PFSK-1 (cell line): ENCODE results near the gene TOR2A.

Experiments used
- FOXP2 ChIP-seq: optimal IDR thresholded peaks from 2 replicates; pipeline ENCODE3; 2011; ENCODE audit warnings: borderline replicate concordance, control low read depth, inconsistent platforms; ENCODE audit not compliant: insufficient read depth; ENCODE audit errors: extremely low read length, extremely low read depth
- POLR2AphosphoS5 ChIP-seq: IDR thresholded peaks from 2 replicates; pipeline ENCODE4 v1.6.1; 2012; ENCODE audit warnings: low read depth, mild to moderate bottlenecking, control low read depth, low read length, moderate library complexity
- SIN3A ChIP-seq: IDR thresholded peaks from 2 replicates; pipeline ENCODE4 v1.6.1; 2012; ENCODE audit warnings: mild to moderate bottlenecking, low read length, moderate library complexity, borderline replicate concordance; ENCODE audit not compliant: insufficient read depth
- TAF1 ChIP-seq: IDR thresholded peaks from 2 replicates; pipeline ENCODE4 v1.6.1; 2012; ENCODE audit warnings: low read length, control low read depth, borderline replicate concordance; ENCODE audit not compliant: insufficient read depth
- TF ChIP-seq, protein P1 (sequence below), 2 experiments: IDR thresholded peaks; 2 replicates each; pipeline versions ENCODE4 v1.6.1 to v1.8.0; 2011 to 2012; ENCODE audit warnings: low read depth in 2 of 2, low read length in 2 of 2, control low read depth in 1 of 2, inconsistent platforms in 1 of 2, mild to moderate bottlenecking in 1 of 2, moderate library complexity in 1 of 2; ENCODE audit not compliant: insufficient read depth in 1 of 2

TOR2A gene

DNA sequence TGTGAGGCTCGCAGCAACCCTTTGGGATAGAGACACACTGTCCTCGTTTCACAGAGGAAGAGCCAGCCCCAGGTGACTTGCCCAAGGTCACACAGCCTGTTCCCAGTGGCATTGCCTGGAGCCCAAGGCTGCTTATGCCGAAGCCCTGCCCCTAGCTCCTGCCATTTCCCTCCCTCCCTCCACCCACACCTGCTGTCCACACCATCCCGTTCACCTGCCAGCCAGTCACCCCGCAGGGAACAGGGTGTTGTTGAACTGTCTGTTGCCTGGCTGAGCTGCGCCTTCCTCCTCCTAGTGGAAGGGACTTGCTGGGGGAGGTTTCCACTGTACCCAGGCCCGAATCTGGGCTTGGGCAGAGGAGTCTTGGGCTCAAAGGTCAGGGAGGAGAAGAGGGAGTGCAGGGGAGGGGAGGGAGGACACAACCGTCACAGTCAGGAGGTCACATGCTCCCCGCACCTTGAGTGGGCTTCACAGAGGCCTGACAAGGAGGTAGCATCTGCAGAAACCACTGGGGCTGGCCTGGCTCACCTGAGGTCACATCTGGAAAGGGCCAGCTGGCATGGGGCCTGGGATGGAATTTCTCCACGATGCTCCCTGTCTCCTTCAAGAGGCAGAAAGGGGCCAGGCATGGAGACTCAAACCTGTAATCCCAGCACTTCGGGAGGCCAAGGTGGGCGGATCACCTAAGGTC lies 12.9 kb downstream of the TOR2A start:
- no peak for TF ChIP-seq TAF1
- no peak for TF ChIP-seq POLR2AphosphoS5

DNA sequence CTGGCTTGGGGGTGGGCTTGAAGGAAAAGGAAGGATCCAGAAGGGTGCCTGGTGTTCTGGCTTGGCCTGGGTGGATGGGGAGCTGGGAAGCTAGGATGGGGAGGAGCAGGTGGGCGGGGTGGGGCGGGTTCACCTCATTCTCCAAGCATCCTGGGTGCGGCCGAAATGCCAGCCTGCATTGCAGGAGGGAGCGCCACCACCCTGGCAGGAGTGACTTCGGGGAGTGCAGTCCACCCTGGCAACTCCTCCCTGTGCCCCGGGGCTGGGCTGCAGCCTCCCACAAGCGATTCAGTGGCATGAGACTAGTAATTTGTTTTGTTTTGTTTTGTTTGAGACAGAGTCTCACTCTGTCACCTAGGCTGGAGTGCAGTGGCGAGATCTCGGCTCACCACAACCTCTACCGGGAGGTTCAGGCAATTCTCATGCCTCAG lies 13.7 kb downstream of the TOR2A start:
- TF ChIP-seq FOXP2, result no peak
- TF ChIP-seq TAF1, result no peak
- TF ChIP-seq POLR2AphosphoS5, result no peak
- no peak for TF ChIP-seq SIN3A

DNA sequence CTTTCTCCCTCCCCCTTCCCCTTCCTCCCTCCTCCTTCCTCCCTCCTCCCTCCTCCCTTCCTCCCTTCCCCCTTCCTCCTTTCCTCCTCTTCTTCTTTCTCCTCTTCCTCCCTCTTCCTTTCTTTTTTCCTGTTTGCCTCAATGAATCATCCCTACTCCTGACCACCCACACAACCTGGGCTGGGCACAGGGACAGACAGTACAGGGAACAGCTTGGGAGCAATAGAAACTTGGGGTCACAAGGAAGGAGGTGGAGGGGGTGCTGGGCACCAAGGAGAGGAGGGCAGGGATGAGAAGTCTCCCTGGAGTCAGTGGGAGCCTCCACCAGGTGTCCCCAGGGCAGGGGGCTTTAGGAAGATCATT lies 14.2 kb downstream of the TOR2A start:
- TF ChIP-seq SIN3A (no peak), FOXP2 (no peak), TAF1 (no peak), POLR2AphosphoS5 (no peak)
- TF ChIP-seq, protein P1, sequence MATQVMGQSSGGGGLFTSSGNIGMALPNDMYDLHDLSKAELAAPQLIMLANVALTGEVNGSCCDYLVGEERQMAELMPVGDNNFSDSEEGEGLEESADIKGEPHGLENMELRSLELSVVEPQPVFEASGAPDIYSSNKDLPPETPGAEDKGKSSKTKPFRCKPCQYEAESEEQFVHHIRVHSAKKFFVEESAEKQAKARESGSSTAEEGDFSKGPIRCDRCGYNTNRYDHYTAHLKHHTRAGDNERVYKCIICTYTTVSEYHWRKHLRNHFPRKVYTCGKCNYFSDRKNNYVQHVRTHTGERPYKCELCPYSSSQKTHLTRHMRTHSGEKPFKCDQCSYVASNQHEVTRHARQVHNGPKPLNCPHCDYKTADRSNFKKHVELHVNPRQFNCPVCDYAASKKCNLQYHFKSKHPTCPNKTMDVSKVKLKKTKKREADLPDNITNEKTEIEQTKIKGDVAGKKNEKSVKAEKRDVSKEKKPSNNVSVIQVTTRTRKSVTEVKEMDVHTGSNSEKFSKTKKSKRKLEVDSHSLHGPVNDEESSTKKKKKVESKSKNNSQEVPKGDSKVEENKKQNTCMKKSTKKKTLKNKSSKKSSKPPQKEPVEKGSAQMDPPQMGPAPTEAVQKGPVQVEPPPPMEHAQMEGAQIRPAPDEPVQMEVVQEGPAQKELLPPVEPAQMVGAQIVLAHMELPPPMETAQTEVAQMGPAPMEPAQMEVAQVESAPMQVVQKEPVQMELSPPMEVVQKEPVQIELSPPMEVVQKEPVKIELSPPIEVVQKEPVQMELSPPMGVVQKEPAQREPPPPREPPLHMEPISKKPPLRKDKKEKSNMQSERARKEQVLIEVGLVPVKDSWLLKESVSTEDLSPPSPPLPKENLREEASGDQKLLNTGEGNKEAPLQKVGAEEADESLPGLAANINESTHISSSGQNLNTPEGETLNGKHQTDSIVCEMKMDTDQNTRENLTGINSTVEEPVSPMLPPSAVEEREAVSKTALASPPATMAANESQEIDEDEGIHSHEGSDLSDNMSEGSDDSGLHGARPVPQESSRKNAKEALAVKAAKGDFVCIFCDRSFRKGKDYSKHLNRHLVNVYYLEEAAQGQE (IDR thresholded peaks at IDR 0.05; ENCODE audit: insufficient read depth in 1 of 2, low read depth in 2 of 2, low read length in 2 of 2), result no peak

DNA sequence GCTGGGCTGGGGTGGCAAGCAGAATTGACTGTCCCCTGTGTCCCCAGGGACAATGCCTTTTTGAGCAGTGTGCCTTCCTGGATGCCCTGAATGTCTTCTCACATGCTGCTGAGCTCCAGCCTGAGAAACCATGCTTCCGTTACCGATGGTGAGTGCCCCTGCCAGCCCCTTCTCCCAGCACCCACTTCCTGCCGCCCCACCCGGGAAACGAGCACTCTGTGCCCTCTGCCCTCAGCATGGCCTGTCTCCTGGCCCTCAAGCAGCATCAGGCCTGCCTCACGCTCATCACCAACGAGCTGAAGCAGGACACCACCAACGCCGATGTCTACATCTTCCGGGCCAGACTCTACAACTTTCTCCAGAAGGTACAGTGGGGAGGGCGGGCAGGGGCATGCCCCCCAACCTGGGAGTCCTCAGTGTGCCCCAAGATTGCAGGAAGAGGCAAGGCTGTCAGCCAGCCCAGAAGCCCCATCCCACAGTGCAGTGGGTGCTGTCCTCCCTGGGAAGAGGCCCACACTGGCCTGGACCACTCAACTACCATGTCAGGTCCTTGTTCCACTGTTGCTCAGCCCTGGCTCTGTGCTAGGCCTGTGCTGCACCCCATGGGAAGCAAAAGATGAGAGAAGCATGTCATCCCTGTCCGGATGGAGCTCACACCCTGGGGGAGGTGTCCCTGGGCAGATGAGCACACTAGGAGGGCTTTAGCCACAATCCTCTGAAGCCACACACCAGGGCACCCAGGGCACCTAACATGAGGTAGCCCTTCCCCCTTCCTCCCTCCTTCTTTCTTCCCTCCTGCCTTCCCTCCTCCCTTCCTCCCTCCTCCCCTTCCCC lies 14.8 kb downstream of the TOR2A start:
- TF ChIP-seq SIN3A (no peak), POLR2AphosphoS5 (no peak), FOXP2 (no peak), TAF1 (no peak)
- TF ChIP-seq, protein P1 (IDR thresholded peaks at IDR 0.05; ENCODE audit: insufficient read depth in 1 of 2, low read depth in 2 of 2, low read length in 2 of 2), result no peak

DNA sequence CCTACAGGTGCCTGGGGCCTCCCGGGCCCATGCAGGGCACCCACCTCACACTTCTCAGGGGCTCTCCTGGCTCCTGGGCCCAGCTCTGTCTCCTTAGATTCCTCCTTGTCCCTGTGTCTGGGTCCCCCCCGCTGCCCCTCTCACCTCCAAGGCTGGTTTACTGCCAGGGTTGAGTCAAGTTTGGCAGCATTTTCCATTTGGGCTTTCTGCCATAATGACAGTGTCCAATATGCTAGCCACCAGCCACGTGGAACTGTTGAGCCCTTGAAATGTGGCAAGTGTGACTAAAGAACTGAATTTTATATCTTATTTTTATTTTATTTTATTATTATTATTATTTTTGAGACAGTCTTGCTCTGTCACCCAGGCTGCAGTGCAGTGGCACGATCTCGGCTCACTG lies 17.3 kb downstream of the TOR2A start:
- no peak for TF ChIP-seq POLR2AphosphoS5
- no peak for TF ChIP-seq TAF1
- no peak for TF ChIP-seq FOXP2
- TF ChIP-seq SIN3A, result no peak
- TF ChIP-seq, protein P1 (IDR thresholded peaks at IDR 0.05; ENCODE audit: insufficient read depth in 1 of 2, low read depth in 2 of 2, low read length in 2 of 2), result no peak

DNA sequence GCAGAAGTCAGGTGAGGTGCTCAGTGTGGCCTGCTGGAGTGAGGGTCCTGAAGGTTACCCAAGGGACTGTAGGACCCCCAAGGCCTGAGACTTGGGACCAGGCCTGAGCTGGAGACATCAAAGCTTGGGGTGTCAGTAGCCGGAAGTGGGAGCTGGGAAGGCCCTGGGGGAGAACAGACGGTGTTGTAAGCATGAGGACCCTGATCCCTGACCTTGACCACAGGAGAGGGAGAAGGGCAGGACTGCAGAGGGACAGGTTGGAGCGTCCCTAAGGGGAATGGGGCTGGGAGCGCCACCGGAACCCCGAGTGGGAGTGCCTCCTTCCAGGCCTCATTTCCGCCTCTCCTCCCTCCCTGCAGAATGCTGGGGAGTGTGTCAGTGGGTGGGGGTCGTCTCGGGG lies 18.7 kb downstream of the TOR2A start:
- TF ChIP-seq FOXP2, result no peak
- TF ChIP-seq, protein P1 (IDR thresholded peaks at IDR 0.05; ENCODE audit: insufficient read depth in 1 of 2, low read depth in 2 of 2, low read length in 2 of 2), result no peak
- TF ChIP-seq SIN3A, result no peak
- TF ChIP-seq TAF1, result no peak
- no peak for TF ChIP-seq POLR2AphosphoS5
